HG03469 (cell line): ENCODE data around the gene SLC25A5.
"Not testable (repeated sequence)": the region's sequence is repeated elsewhere in the genome, so short reads cannot be mapped to it uniquely, and the experiment has no call there.

ENCODE experiments used
- ATAC-seq: cut with Tn5 transposase; IDR thresholded peaks from one replicate; pipeline ENCODE4 v1.9.1; 2021; ENCODE audit warnings: mild to moderate bottlenecking, moderate library complexity, moderate number of reproducible peaks; ENCODE audit not compliant: unreplicated experiment

SLC25A5 gene

GRCh38 chrX:119502727-119503483, 34.7 kb downstream of the SLC25A5 start:
- no peak for ATAC-seq

- ATAC-seq: no peak
Measured at GRCh38 chrX:119503484-119503861, 35.2 kb downstream of the SLC25A5 start.

- ATAC-seq: not testable (repeated sequence)
Measured at GRCh38 chrX:119505145-119505544, 36.9 kb downstream of the SLC25A5 start.

- no peak for ATAC-seq
Measured at GRCh38 chrX:119505945-119506344, 37.7 kb downstream of the SLC25A5 start.

GRCh38 chrX:119507206-119507605, 39.0 kb downstream of the SLC25A5 start:
- ATAC-seq: no peak

GRCh38 chrX:119512146-119512800, 44.0 kb downstream of the SLC25A5 start:
- peak; percentile 56 for ATAC-seq

- ATAC-seq: peak; percentile 60
Measured at GRCh38 chrX:119516157-119516702, 48.0 kb downstream of the SLC25A5 start.

GRCh38 chrX:119518371-119518770, 50.1 kb downstream of the SLC25A5 start:
- ATAC-seq: no peak
